Tibial nerve (tissue), 4 donors: Measurements from ENCODE around the gene NKAIN4. TPM values are rescaled to one million over a fixed set of nuclear protein-coding genes. Genes with fewer than 3 reads are reported as not detected.
A peak's percentile ranks its signal among the peaks of the same experiment; 100 is the strongest.

ENCODE experiments used
- DNase-seq, 2 donors: peaks; one replicate each; pipeline ENCODE4 v3.0.0-alpha.2; 2019; ENCODE audit warnings: low spot score in 2 of 2
- H3K27ac ChIP-seq, 4 donors: fragments of 200-600 bp; sonication (generic) in 3 of 4; one replicate each; pipeline ENCODE4 v1.5.1; 2017 to 2019; ENCODE audit warnings: mild to moderate bottlenecking in 1 of 4
- H3K27me3 ChIP-seq, 2 donors: fragments of 200-600 bp; sonication (generic) in 1 of 2; one replicate each; pipeline versions ENCODE4 v1.5.1 to v1.6.0; 2017 to 2019
- H3K36me3 ChIP-seq, 3 donors: fragments of 200-600 bp; sonication (generic); one replicate each; pipeline ENCODE4 v1.5.1; 2018 to 2019
- H3K4me1 ChIP-seq, 4 donors: fragments of 200-600 bp; sonication (generic) in 3 of 4; one replicate each; pipeline ENCODE4 v1.5.1; 2017 to 2019
- H3K4me3 ChIP-seq, 4 donors: fragments of 200-600 bp; sonication (generic) in 3 of 4; one replicate each; pipeline ENCODE4 v1.5.1; 2017 to 2019; ENCODE audit warnings: mild to moderate bottlenecking in 1 of 4, moderate library complexity in 1 of 4
- H3K9me3 ChIP-seq, 4 donors: fragments of 200-600 bp; sonication (generic) in 3 of 4; one replicate each; pipeline ENCODE4 v1.5.1; 2017 to 2019
- EP300 ChIP-seq, 2 donors: sonication (generic); formaldehyde crosslinking; IDR thresholded peaks; one replicate each; pipeline ENCODE4 v1.6.1; 2017; ENCODE audit warnings: antibody characterized with exemption in 2 of 2, mild to moderate bottlenecking in 1 of 2
- POLR2A ChIP-seq, 2 donors: fragments of 450-650 bp; IDR thresholded peaks; one replicate each; pipeline ENCODE4 v1.6.1; 2017; ENCODE audit warnings: antibody characterized with exemption in 2 of 2, mild to moderate bottlenecking in 2 of 2, moderate library complexity in 2 of 2
- WGBS, 2 donors: methylation state at CpG; one replicate each; pipeline ENCODE4 v1.1.5; 2018; 5-methylcytosine and 5-hydroxymethylcytosine counted together
- total RNA-seq, 4 donors: library from RNA; depleted of rRNA; stranded (reverse); fragments of >200 nt; gene quantifications; one replicate each; pipeline ENCODE4 v1.1.0, GENCODE V29; 2016
- TF ChIP-seq, protein P1 (sequence below), 5 experiments: fragments of 200-600 bp in 3 of 5; fragments of 450-650 bp in 2 of 5; sonication (generic) in 3 of 5; IDR thresholded peaks; one replicate each; pipeline ENCODE4 v1.5.1; 2016 to 2019; ENCODE audit warnings: antibody characterized with exemption in 5 of 5, mild to moderate bottlenecking in 3 of 5, moderate library complexity in 2 of 5

NKAIN4 gene
- total RNA-seq, 4 donors from 2014 or later: 1.2 to 7.2 (median 3.1) TPM

GRCh38 chr20:63240004-63240403 is 14.3 kb downstream of the NKAIN4 start:
- no peak for DNase-seq
- WGBS, 2 donors: 72% methylated on average over 8 to 10 of the region's 11 CpGs
- H3K4me3 ChIP-seq: no peak overlapping the region
- H3K36me3 ChIP-seq: no peaks in the 10 kb centered on the region
- no peaks in the 10 kb centered on the region for H3K27me3 ChIP-seq
- no peak overlapping the region for H3K27ac ChIP-seq
- no peaks in the 10 kb centered on the region for H3K9me3 ChIP-seq
- TF ChIP-seq POLR2A (IDR thresholded peaks at IDR 0.05): no peak
- TF ChIP-seq, protein P1, sequence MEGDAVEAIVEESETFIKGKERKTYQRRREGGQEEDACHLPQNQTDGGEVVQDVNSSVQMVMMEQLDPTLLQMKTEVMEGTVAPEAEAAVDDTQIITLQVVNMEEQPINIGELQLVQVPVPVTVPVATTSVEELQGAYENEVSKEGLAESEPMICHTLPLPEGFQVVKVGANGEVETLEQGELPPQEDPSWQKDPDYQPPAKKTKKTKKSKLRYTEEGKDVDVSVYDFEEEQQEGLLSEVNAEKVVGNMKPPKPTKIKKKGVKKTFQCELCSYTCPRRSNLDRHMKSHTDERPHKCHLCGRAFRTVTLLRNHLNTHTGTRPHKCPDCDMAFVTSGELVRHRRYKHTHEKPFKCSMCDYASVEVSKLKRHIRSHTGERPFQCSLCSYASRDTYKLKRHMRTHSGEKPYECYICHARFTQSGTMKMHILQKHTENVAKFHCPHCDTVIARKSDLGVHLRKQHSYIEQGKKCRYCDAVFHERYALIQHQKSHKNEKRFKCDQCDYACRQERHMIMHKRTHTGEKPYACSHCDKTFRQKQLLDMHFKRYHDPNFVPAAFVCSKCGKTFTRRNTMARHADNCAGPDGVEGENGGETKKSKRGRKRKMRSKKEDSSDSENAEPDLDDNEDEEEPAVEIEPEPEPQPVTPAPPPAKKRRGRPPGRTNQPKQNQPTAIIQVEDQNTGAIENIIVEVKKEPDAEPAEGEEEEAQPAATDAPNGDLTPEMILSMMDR (IDR thresholded peaks at IDR 0.05): no peak
- no peak for TF ChIP-seq EP300 (IDR thresholded peaks at IDR 0.05)
- peaks cover 0 to 13% (median 0%) of the 10 kb centered on the region in 4 donors for H3K4me1 ChIP-seq

DNA sequence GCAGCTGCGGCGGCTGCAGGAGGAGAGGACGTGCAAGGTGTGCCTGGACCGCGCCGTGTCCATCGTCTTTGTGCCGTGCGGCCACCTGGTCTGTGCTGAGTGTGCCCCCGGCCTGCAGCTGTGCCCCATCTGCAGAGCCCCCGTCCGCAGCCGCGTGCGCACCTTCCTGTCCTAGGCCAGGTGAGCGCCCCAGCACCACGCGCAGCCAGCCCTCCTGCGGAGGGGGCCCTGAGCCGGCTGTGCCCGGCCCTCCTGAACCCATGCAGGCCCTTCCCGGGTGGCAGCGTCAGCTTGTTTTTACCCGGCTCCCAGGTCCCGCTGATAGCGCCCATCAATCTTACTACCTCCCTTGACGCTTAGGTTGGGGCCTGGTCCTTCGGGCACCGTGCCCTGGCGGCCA is 14.8 kb downstream of the NKAIN4 start:
- peaks cover 0 to 13% (median 0%) of the 10 kb centered on the region in 4 donors for H3K4me1 ChIP-seq
- H3K27me3 ChIP-seq: no peaks in the 10 kb centered on the region
- H3K4me3 ChIP-seq: no peak overlapping the region
- no peak for DNase-seq
- peak overlapping the region in 1 of 4 donors; percentile 85 for H3K27ac ChIP-seq
- no peak for TF ChIP-seq EP300 (IDR thresholded peaks at IDR 0.05)
- TF ChIP-seq POLR2A (IDR thresholded peaks at IDR 0.05): no peak
- TF ChIP-seq, protein P1 (IDR thresholded peaks at IDR 0.05): no peak
- H3K36me3 ChIP-seq: no peaks in the 10 kb centered on the region
- WGBS, 2 donors: 74 to 81% methylated on average over 16 to 21 of the region's 30 CpGs
- H3K9me3 ChIP-seq: no peaks in the 10 kb centered on the region

DNA sequence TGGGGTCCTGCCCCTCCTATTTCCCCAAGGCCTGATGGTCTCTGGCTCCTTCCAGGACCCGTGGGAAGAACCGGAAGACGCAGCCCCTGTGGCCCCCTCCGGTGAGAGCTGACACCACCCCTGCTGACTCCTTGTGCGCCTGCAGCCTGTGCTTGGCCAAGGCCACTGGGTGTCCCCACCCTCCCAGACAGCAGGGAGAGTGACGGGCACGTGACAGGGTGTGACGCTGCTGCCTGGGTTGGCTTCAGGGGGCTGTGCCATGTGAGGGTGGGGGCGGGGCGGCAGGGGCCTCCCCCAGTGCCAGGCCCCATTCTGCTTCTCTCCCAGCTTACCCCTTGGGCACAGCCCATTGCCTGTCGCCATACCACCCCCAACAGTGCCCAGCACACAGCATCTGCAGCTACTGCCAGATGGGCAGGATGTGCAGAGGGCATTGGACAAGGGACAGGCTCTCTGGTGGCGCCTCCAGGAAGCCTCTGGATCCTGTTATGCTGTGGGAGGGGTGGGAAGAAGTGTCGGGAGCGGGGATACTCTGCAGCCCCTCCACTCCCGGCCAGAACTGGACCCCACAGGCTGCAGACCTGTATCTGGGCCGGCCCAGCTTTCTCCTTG is 15.6 kb downstream of the NKAIN4 start:
- TF ChIP-seq, protein P1 (IDR thresholded peaks at IDR 0.05): no peak
- TF ChIP-seq POLR2A (IDR thresholded peaks at IDR 0.05) (peak in 1 of 2 donors; percentile 17), EP300 (IDR thresholded peaks at IDR 0.05) (peak in 1 of 2 donors; percentile 5)
- no peak overlapping the region for H3K4me3 ChIP-seq
- H3K36me3 ChIP-seq: no peaks in the 10 kb centered on the region
- 34 to 38% methylated on average over 9 to 14 of the region's 16 CpGs for WGBS, 2 donors
- peak overlapping the region in 2 of 4 donors; percentile 48 to 85 for H3K27ac ChIP-seq
- no peaks in the 10 kb centered on the region for H3K27me3 ChIP-seq
- no peak for DNase-seq
- peaks cover 0 to 13% (median 0%) of the 10 kb centered on the region in 4 donors for H3K4me1 ChIP-seq
- H3K9me3 ChIP-seq: no peaks in the 10 kb centered on the region

GRCh38 chr20:63238031-63238430 is 16.2 kb downstream of the NKAIN4 start:
- WGBS, 2 donors: 67 to 80% methylated on average over 3 to 8 of the region's 10 CpGs
- Histone ChIP-seq H3K36me3 (no peaks in the 10 kb centered on the region), H3K9me3 (no peaks in the 10 kb centered on the region), H3K4me3 (peak overlapping the region in 1 of 4 donors; percentile 39), H3K27ac (peak overlapping the region in 2 of 4 donors; percentile 48 to 85), H3K4me1 (peaks cover 0 to 13% (median 0%) of the 10 kb centered on the region in 4 donors), H3K27me3 (no peaks in the 10 kb centered on the region)
- TF ChIP-seq POLR2A (IDR thresholded peaks at IDR 0.05): no peak
- TF ChIP-seq, protein P1 (IDR thresholded peaks at IDR 0.05): no peak
- no peak for TF ChIP-seq EP300 (IDR thresholded peaks at IDR 0.05)
- no peak for DNase-seq

GRCh38 chr20:63236116-63236837 is 18.0 kb downstream of the NKAIN4 start:
- H3K4me1 ChIP-seq: peaks cover 0 to 13% (median 0%) of the 10 kb centered on the region in 4 donors
- no peaks in the 10 kb centered on the region for H3K9me3 ChIP-seq
- H3K36me3 ChIP-seq: no peaks in the 10 kb centered on the region
- peaks cover 0 to under 1% of the 10 kb centered on the region in 2 donors for H3K27me3 ChIP-seq
- H3K27ac ChIP-seq: peak overlapping the region; percentile 64 to 85 (median 77)
- WGBS, 2 donors: 55 to 61% methylated on average over 6 to 18 of the region's 26 CpGs
- TF ChIP-seq, protein P1 (IDR thresholded peaks at IDR 0.05): no peak
- no peak for TF ChIP-seq POLR2A (IDR thresholded peaks at IDR 0.05)
- H3K4me3 ChIP-seq: peak overlapping the region in 2 of 4 donors; percentile 3 to 39
- no peak for DNase-seq
